SK-N-MC (cell line): ENCODE results near the gene COMMD6.

Source experiments
- EZH2 ChIP-seq: fragments of 200-600 bp; sonication (generic); IDR thresholded peaks from one replicate; pipeline ENCODE4 v1.6.1; 2017; ENCODE audit warnings: antibody characterized with exemption
- FOXP2 ChIP-seq: optimal IDR thresholded peaks from 2 replicates; pipeline ENCODE3; 2011; ENCODE audit warnings: mild to moderate bottlenecking, moderate library complexity; ENCODE audit not compliant: insufficient read depth; ENCODE audit errors: extremely low read length, control extremely low read depth
- POLR2AphosphoS5 ChIP-seq: IDR thresholded peaks from 2 replicates; pipeline ENCODE4 v1.6.1; 2012; ENCODE audit warnings: mild to moderate bottlenecking, low read depth, low read length, borderline replicate concordance

DNA sequence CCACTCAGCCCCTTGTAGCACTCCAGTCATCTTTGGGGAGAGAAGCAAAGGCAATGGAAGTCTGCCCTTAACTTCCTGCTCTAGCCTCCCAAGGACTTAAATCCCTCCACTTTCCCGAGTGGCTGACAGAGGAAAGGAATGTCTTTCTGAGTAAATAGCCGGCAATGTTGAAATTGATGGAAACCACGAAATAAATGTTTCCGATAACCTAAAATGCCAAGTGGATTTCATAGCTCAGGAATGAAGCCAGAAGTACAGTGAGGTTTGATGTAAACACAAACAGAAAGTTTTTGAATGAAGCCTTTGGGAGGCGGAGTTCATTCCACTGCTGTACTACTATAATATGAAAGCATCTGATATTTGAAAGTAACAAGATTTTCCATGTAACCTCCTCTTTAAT lies 41.7 kb downstream of the COMMD6 start:
- TF ChIP-seq EZH2 (no peak), POLR2AphosphoS5 (no peak), FOXP2 (no peak)
